Natural killer cell (primary cell): Measurements from ENCODE around the gene ETV2. TPM values are rescaled to one million over a fixed set of nuclear protein-coding genes. Genes with fewer than 3 reads are reported as not detected.

ENCODE experiments used
- ATAC-seq, 3 donors: fragments of 150-1000 bp in 2 of 3; fragments of 200-7000 bp in 1 of 3; cut with Tn5 transposase; 1 replicate in 1 of 3; 2 replicates in 2 of 3; pipeline ENCODE4 v1.10.0; 2021; ENCODE audit warnings: mild to moderate bottlenecking in 2 of 3, moderate library complexity in 2 of 3
- DNase-seq, 2 donors: peaks; one replicate each; pipeline versions ENCODE4 v3.0.0 to v3.0.0-alpha.2; 2013 to 2021; ENCODE audit warnings: mixed read lengths in 1 of 2
- H3K27ac ChIP-seq: one replicate; pipeline ENCODE4 v1.5.1; 2013; ENCODE audit warnings: mild to moderate bottlenecking, low read length
- H3K27me3 ChIP-seq: one replicate; pipeline ENCODE4 v1.6.1; 2013; ENCODE audit warnings: low read length; ENCODE audit not compliant: control insufficient read depth, insufficient read depth
- H3K36me3 ChIP-seq: one replicate; pipeline ENCODE4 v1.6.1; 2013; ENCODE audit warnings: low read length; ENCODE audit not compliant: control insufficient read depth, insufficient read depth
- H3K4me1 ChIP-seq: one replicate; pipeline ENCODE4 v1.6.1; 2013; ENCODE audit warnings: low read length; ENCODE audit not compliant: control insufficient read depth, insufficient read depth
- H3K4me3 ChIP-seq: one replicate; pipeline ENCODE4 v1.5.1; 2013; ENCODE audit warnings: low read length
- H3K9me3 ChIP-seq: one replicate; pipeline ENCODE4 v1.6.1; 2013; ENCODE audit warnings: low read length; ENCODE audit not compliant: control insufficient read depth, insufficient read depth
- H3K27ac Mint-ChIP-seq, 2 donors: one replicate each; pipeline ENCODE4 v1.8.0; 2022; ENCODE audit warnings: mild to moderate bottlenecking in 2 of 2, mixed read lengths in 2 of 2, moderate library complexity in 1 of 2
- H3K27me3 Mint-ChIP-seq, 2 donors: one replicate each; pipeline ENCODE4 v1.8.0; 2022; ENCODE audit warnings: low read depth in 2 of 2, mixed read lengths in 2 of 2
- H3K36me3 Mint-ChIP-seq: one replicate; pipeline ENCODE4 v1.8.0; 2022; ENCODE audit warnings: mixed read lengths
- H3K4me1 Mint-ChIP-seq, 2 donors: one replicate each; pipeline ENCODE4 v1.8.0; 2022; ENCODE audit warnings: mixed read lengths in 2 of 2
- H3K4me3 Mint-ChIP-seq: one replicate; pipeline ENCODE4 v1.8.0; 2022; ENCODE audit warnings: mild to moderate bottlenecking, moderate library complexity, mixed read lengths
- H3K9me3 Mint-ChIP-seq, 2 donors: one replicate each; pipeline ENCODE4 v1.8.0; 2022; ENCODE audit warnings: mixed read lengths in 2 of 2
- CTCF ChIP-seq: fragments of 200-600 bp; IDR thresholded peaks from one replicate; pipeline ENCODE4 v1.8.0; 2022; ENCODE audit warnings: antibody characterized with exemption
- WGBS: methylation state at CpG from one replicate; pipeline ENCODE4 v1.1.7; 2013; ENCODE audit warnings: missing lambda C conversion rate; ENCODE audit not compliant: insufficient coverage; 5-methylcytosine and 5-hydroxymethylcytosine counted together
- intact Hi-C: fragments of 100-400 bp; cut with micrococcal nuclease; formaldehyde crosslinking; loops from one replicate; pipeline ENCODE4 v1.14.2; 2022
- total RNA-seq, 4 donors: library from RNA; stranded (reverse); fragments of 120-200 nt in 1 of 4; gene quantifications; one replicate each; pipeline versions ENCODE4 v1.2.3 to v1.2.4, GENCODE V29; 2013 to 2022

Gene ETV2
- total RNA-seq, 3 donors from 2014 or later (not counting 1 experiment from before 2014, with no cell fraction given), result 0.48 to 2.0 (median 0.87) TPM

GRCh38 chr19:35656700-35657099 lies 15.2 kb downstream of the ETV2 start:
- no peaks in the 10 kb centered on the region for H3K36me3 Mint-ChIP-seq

GRCh38 chr19:35657904-35658700 lies 16.6 kb downstream of the ETV2 start:
- Histone ChIP-seq H3K27ac (no peak overlapping the region), H3K36me3 (peaks cover 55% of the 10 kb centered on the region), H3K4me3 (no peak overlapping the region), H3K27me3 (no peaks in the 10 kb centered on the region), H3K4me1 (no peaks in the 10 kb centered on the region), H3K9me3 (no peaks in the 10 kb centered on the region)
- Mint-ChIP-seq H3K4me3 (no peak overlapping the region), H3K4me1 (peaks cover 6 to 11% of the 10 kb centered on the region in 2 donors), H3K27ac (no peak overlapping the region), H3K36me3 (no peaks in the 10 kb centered on the region), H3K27me3 (no peaks in the 10 kb centered on the region), H3K9me3 (no peaks in the 10 kb centered on the region)
- ATAC-seq (peak in 1 of 3 donors; percentile 36), DNase-seq (no peak)
- no peak for TF ChIP-seq CTCF
- intact Hi-C loops, result no loop called here
- 96% methylated on average over 14 of the region's 15 CpGs for WGBS

More at GRCh38 chr19:35656700-35657099, 15.2 kb downstream of the ETV2 start:
- no peak overlapping the region for H3K4me3 Mint-ChIP-seq
- H3K9me3 Mint-ChIP-seq, result no peaks in the 10 kb centered on the region
- H3K4me1 Mint-ChIP-seq, result peaks cover 6 to 13% of the 10 kb centered on the region in 2 donors
- DNase-seq, result no peak
- Histone ChIP-seq H3K36me3 (peaks cover 51% of the 10 kb centered on the region), H3K27me3 (no peaks in the 10 kb centered on the region), H3K4me1 (no peaks in the 10 kb centered on the region), H3K9me3 (no peaks in the 10 kb centered on the region), H3K4me3 (no peak overlapping the region), H3K27ac (no peak overlapping the region)
- ATAC-seq, result no peak
- WGBS, result 91% methylated on average over 6 of the region's 6 CpGs
- no peak for TF ChIP-seq CTCF
- no peak overlapping the region for H3K27ac Mint-ChIP-seq
- intact Hi-C loops, result no loop called here
- no peaks in the 10 kb centered on the region for H3K27me3 Mint-ChIP-seq

- intact Hi-C loops, result no loop called here
- H3K27ac ChIP-seq, result no peak overlapping the region
- no peaks in the 10 kb centered on the region for H3K4me1 ChIP-seq
- WGBS, result 100% methylated on average over 2 of the region's 6 CpGs
- DNase-seq (no peak), ATAC-seq (no peak)
- Mint-ChIP-seq H3K36me3 (no peaks in the 10 kb centered on the region), H3K27me3 (no peaks in the 10 kb centered on the region), H3K9me3 (no peaks in the 10 kb centered on the region), H3K4me3 (no peak overlapping the region), H3K27ac (no peak overlapping the region), H3K4me1 (peaks cover 5 to 6% of the 10 kb centered on the region in 2 donors)
- H3K27me3 ChIP-seq, result no peaks in the 10 kb centered on the region
- TF ChIP-seq CTCF, result no peak
- no peaks in the 10 kb centered on the region for H3K9me3 ChIP-seq
- no peak overlapping the region for H3K4me3 ChIP-seq
- H3K36me3 ChIP-seq, result peaks cover 48% of the 10 kb centered on the region
These were observed 20.4 kb downstream of the ETV2 start for GRCh38 chr19:35661995-35662340.

- no peak overlapping the region for H3K4me3 ChIP-seq
- TF ChIP-seq CTCF, result no peak
- H3K27ac Mint-ChIP-seq, result no peak overlapping the region
- ATAC-seq (no peak), DNase-seq (no peak)
- H3K27ac ChIP-seq, result no peak overlapping the region
- no peaks in the 10 kb centered on the region for H3K9me3 Mint-ChIP-seq
- no peaks in the 10 kb centered on the region for H3K36me3 Mint-ChIP-seq
- no peaks in the 10 kb centered on the region for H3K4me1 Mint-ChIP-seq
- H3K27me3 ChIP-seq, result no peaks in the 10 kb centered on the region
- no peaks in the 10 kb centered on the region for H3K9me3 ChIP-seq
- no peaks in the 10 kb centered on the region for H3K27me3 Mint-ChIP-seq
- 95% methylated on average over 3 of the region's 3 CpGs for WGBS
- peaks cover 33% of the 10 kb centered on the region for H3K36me3 ChIP-seq
- H3K4me3 Mint-ChIP-seq, result no peak overlapping the region
- H3K4me1 ChIP-seq, result no peaks in the 10 kb centered on the region
- intact Hi-C loops, result no loop called here
These were observed 22.4 kb downstream of the ETV2 start for GRCh38 chr19:35663981-35664380.
